Measurements from ENCODE around the gene FLT3LG. TPM values are rescaled to one million over a fixed set of nuclear protein-coding genes. Genes with fewer than 3 reads are reported as not detected.

FLT3LG gene
- total RNA-seq, 4 donors from 2014 or later: 1.00 to 4.0 (median 3.2) TPM; not detected in 1

- Histone ChIP-seq H3K27ac (no peak overlapping the region), H3K4me3 (no peak overlapping the region), H3K9me3 (no peaks in the 10 kb centered on the region), H3K4me1 (peaks cover 0 to 13% (median 8%) of the 10 kb centered on the region in 4 donors), H3K36me3 (peaks cover 0 to 24% (median 8%) of the 10 kb centered on the region in 4 donors), H3K27me3 (no peaks in the 10 kb centered on the region)
- 70 to 80% methylated on average over 2 to 8 of the region's 8 CpGs for WGBS, 2 donors (ENCODE audit: low coverage in 1 of 2)
- intact Hi-C loops (cut with DNase I; ENCODE audit: low total_unique reads): no loop called here
- in situ Hi-C loops (cut with MboI; ENCODE audit: low pct_ligation_motif_present in 1 of 4, low pct_unique_long_range_greater_than_20kb in 1 of 4, low sequenced_read_pairs in 3 of 4): no loop called here
- TF ChIP-seq EP300 (IDR thresholded peaks at IDR 0.05; ENCODE audit: low read depth) (no peak), POLR2A (IDR thresholded peaks at IDR 0.05) (no peak), POLR2AphosphoS5 (IDR thresholded peaks at IDR 0.05) (no peak)
- TF ChIP-seq, protein P1, sequence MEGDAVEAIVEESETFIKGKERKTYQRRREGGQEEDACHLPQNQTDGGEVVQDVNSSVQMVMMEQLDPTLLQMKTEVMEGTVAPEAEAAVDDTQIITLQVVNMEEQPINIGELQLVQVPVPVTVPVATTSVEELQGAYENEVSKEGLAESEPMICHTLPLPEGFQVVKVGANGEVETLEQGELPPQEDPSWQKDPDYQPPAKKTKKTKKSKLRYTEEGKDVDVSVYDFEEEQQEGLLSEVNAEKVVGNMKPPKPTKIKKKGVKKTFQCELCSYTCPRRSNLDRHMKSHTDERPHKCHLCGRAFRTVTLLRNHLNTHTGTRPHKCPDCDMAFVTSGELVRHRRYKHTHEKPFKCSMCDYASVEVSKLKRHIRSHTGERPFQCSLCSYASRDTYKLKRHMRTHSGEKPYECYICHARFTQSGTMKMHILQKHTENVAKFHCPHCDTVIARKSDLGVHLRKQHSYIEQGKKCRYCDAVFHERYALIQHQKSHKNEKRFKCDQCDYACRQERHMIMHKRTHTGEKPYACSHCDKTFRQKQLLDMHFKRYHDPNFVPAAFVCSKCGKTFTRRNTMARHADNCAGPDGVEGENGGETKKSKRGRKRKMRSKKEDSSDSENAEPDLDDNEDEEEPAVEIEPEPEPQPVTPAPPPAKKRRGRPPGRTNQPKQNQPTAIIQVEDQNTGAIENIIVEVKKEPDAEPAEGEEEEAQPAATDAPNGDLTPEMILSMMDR (IDR thresholded peaks at IDR 0.05): no peak
- DNase-seq: no peak
Measured at GRCh38 chr19:49534632-49535385, 60.8 kb downstream of the FLT3LG start.

Small RNA genes within 50 kb of the gene (small RNA-seq; reads per million reads assigned to genes)
- gene COX6CP7 (0 reads per million in 4 donors), gene MIR150 (78.2 to 103 (median 94.2) reads per million in 4 donors), gene SNORD32A (0 reads per million in 4 donors), gene SNORD33 (0 reads per million in 4 donors), gene SNORD34 (0 reads per million in 4 donors), gene SNORD35A (0 reads per million in 4 donors), gene SNORD35B (0 reads per million in 4 donors)

Other genes starting within 250 kb of the FLT3LG start
- gene SLC6A16, start 149.0 kb upstream of the FLT3LG start, total RNA-seq: under 1 TPM in 3 of 4 donors, not detected in 1; 0.40 to 0.75 (median 0.48) TPM
- gene CD37, start 138.8 kb upstream of the FLT3LG start, total RNA-seq: 10 to 100 TPM in 3 of 4 donors, 1 to 10 TPM in 1; 8.5 to 24.0 (median 13.3) TPM
- gene TEAD2, start 111.8 kb upstream of the FLT3LG start, total RNA-seq: 10 to 100 TPM in 3 of 4 donors, 1 to 10 TPM in 1; 5.6 to 20.3 (median 10.9) TPM
- gene DKKL1, start 110.3 kb upstream of the FLT3LG start, total RNA-seq: 1 to 10 TPM in 1 of 4 donors, not detected in 3; 2.2 TPM
- gene KASH5, start 86.0 kb upstream of the FLT3LG start, total RNA-seq: not detected
- gene PTH2, start 50.8 kb upstream of the FLT3LG start, total RNA-seq: not detected
- not detected for gene GFY, start 48.8 kb upstream of the FLT3LG start, total RNA-seq
- gene SLC17A7, start 32.7 kb upstream of the FLT3LG start, total RNA-seq: 1 to 10 TPM in 1 of 4 donors, under 1 TPM in 1, not detected in 2; 0.55 to 1.1 TPM
- 100 to 1,000 TPM in 1 of 4 donors, 10 to 100 TPM in 3; 52.7 to 105 (median 90.4) TPM for gene PIH1D1, start 22.4 kb upstream of the FLT3LG start, total RNA-seq
- 100 to 1,000 TPM in 1 of 4 donors, 10 to 100 TPM in 3; 24.3 to 465 (median 43.1) TPM for gene ALDH16A1, start 21.0 kb upstream of the FLT3LG start, total RNA-seq
- gene RPL13A, start 13.4 kb downstream of the FLT3LG start, total RNA-seq: 1,000 to 10,000 TPM; 1,219 to 2,956 (median 2,884) TPM
- gene RPS11, start 22.2 kb downstream of the FLT3LG start, total RNA-seq: 1,000 to 10,000 TPM; 1,601 to 4,774 (median 2,823) TPM
- 100 to 1,000 TPM; 425 to 562 (median 519) TPM for gene FCGRT, start 38.4 kb downstream of the FLT3LG start, total RNA-seq
- gene RCN3, start 53.8 kb downstream of the FLT3LG start, total RNA-seq: 100 to 1,000 TPM in 1 of 4 donors, 10 to 100 TPM in 3; 26.2 to 119 (median 57.4) TPM
- 100 to 1,000 TPM in 1 of 4 donors, 10 to 100 TPM in 3; 56.5 to 105 (median 74.4) TPM for gene NOSIP, start 106.3 kb downstream of the FLT3LG start, total RNA-seq
- 10 to 100 TPM in 2 of 4 donors, 1 to 10 TPM in 1, under 1 TPM in 1; 0.40 to 22.7 (median 12.2) TPM for gene PRRG2, start 107.1 kb downstream of the FLT3LG start, total RNA-seq
- 10 to 100 TPM; 12.2 to 54.7 (median 30.0) TPM for gene PRR12, start 117.0 kb downstream of the FLT3LG start, total RNA-seq
- 10 to 100 TPM; 31.8 to 97.6 (median 58.2) TPM for gene RRAS, start 165.9 kb downstream of the FLT3LG start, total RNA-seq
- 100 to 1,000 TPM in 1 of 4 donors, 10 to 100 TPM in 3; 20.2 to 118 (median 32.7) TPM for gene SCAF1, start 168.0 kb downstream of the FLT3LG start, total RNA-seq
- 100 to 1,000 TPM in 2 of 4 donors, 10 to 100 TPM in 2; 73.0 to 164 (median 104) TPM for gene IRF3, start 191.6 kb downstream of the FLT3LG start, total RNA-seq
- gene BCL2L12, start 191.7 kb downstream of the FLT3LG start, total RNA-seq: 10 to 100 TPM in 1 of 4 donors, 1 to 10 TPM in 3; 5.4 to 10.2 (median 6.9) TPM
- gene PRMT1, start 203.1 kb downstream of the FLT3LG start, total RNA-seq: 100 to 1,000 TPM in 1 of 4 donors, 10 to 100 TPM in 3; 45.6 to 116 (median 70.3) TPM
- gene ADM5, start 215.4 kb downstream of the FLT3LG start, total RNA-seq: under 1 TPM in 2 of 4 donors, not detected in 2; 0.41 to 0.95 TPM
- 10 to 100 TPM in 1 of 4 donors, 1 to 10 TPM in 3; 1.5 to 10.9 (median 2.2) TPM for gene CPT1C, start 216.9 kb downstream of the FLT3LG start, total RNA-seq

All from transverse colon (tissue), 4 donors.